GM19025 (cell line): Measurements from ENCODE around the gene UBE2K.
"Not testable (repeated sequence)": the region's sequence is repeated elsewhere in the genome, so short reads cannot be mapped to it uniquely, and the experiment has no call there.

Experiments
- ATAC-seq: cut with Tn5 transposase; IDR thresholded peaks from one replicate; pipeline ENCODE4 v1.9.1; 2021; ENCODE audit warnings: mild to moderate bottlenecking, low read depth, moderate library complexity; ENCODE audit not compliant: unreplicated experiment

The UBE2K gene

DNA sequence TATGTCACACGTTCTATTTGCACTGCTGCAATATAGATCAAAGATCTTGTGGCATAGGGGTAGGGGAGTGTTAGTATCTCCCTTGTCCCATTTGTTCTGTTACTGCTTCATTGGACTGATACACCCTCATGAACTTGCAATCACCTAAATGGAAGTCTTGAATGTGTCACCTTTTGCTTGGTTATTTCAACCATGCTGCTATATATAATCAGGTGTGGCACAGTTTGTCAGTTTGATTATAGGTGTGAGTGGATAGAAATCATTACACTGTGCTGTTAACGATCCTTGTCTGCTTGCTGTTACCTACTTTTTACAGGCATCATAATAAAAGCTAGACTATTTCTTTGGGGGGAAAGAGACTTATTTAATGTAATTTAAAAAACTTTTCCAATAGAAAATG, 84.1 kb downstream of the UBE2K start:
- ATAC-seq: not testable (repeated sequence)

DNA sequence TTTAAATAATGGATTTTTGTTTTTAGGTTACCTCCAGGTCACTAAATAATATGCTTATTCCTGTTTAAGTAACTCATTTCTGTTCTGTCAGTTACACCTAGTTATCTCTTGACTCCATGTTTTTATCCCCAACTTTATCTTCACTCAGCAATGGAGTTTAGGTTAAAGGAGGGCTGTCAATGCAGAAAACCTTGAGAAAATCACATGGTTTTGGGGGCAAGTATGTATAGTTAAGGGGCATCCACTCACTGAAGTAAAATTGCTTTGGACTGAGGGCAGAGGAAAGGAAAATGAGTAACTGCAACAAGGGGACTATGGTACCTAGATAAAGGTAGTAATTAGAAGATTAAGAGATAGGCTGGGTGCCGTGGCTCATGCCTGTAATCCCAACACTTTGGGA, 87.1 kb downstream of the UBE2K start:
- no peak for ATAC-seq

DNA sequence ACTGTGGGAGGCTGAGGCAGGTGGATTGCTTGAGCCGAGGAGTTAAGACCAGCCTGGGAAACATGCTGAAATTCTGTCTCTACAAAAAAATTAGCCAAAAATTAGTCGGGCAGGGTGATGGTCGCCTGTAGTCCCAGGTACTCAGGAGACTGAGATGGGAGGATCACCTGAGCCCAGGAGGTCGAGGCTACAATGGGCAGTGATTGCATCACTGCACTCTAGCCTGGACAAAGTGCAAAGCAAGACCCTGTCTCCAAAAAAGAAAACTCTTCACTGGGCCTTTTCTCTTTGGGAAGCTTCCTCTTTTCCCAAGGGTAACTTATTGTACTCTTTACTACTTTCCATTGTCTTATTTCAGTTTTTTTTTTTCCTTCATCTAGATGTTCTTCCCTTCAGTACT, 88.9 kb downstream of the UBE2K start:
- no peak for ATAC-seq

DNA sequence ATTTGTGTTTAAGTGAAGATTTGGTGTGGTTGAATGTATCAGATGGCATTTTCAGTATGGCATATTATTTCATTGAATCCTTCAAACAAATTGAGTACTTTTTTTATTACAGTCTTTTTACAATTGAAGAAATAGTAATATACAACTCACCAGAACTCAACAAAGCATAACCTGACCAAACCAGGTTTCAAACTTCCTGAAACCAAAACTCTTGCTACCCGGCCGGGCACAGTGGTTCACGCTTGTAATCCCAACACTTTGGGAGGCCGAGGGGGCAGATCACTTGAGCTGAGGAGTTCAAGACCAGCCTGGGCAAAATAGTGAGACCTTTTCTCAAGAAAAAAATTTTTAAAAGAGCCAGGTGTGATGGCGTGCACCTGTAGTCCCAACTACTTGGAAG, 94.2 kb downstream of the UBE2K start:
- no peak for ATAC-seq

DNA sequence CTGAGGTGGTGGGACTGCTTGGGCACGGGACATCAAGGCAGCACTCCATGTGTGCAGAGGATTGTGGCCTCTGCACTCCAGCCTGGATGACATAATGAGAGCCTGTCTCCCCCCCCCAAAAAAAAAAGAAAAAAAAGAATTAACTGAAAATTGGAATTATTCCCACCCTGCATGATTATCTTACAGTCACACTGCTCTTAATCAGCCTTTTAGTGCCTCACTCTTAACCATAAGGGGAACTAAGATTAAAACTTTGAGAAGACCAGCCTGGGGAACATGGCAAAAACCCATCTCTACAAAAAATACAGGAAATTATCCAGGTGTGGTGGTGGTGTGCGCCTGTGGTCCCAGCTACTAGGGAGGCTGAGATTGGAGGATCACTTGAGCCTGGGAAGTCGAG, 94.6 kb downstream of the UBE2K start:
- no peak for ATAC-seq

DNA sequence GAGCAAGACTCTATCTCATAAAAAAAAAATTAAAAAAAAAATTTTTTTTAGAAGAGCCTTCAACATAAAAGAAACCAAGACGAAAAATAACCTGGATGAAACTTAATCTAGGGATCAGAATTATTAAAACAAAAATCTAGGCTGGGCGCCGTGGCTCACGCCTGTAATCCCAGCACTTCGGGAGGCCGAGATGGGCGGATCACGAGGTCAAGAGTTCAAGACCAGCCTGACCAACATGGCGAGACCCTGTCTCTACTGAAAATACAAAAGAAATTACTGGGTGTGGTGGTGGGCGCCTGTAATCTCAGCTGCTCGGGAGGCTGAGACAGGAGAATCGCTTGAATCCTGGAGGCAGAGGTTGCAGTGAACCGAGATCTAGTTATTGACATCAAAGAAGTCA, 95.0 kb downstream of the UBE2K start:
- not testable (repeated sequence) for ATAC-seq

DNA sequence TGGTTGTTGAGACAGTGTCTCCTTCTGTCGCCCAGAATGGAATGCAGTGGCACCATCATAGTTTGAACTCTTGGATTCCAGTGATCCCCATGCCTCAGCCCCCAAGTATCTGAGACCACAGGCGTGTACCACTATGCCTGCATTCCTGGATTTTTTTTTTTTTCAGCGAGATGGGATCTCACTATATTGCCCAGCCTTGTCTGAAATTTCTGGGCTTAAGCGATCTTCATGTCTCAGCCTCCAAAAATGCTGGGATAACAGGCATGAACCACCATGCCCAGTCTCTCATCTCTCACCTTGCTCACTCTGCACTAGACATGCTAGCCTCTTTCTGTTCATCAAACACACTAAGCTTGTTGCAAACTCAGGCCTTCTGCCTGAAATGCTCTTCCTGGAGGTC, 104.1 kb downstream of the UBE2K start:
- ATAC-seq: no peak

DNA sequence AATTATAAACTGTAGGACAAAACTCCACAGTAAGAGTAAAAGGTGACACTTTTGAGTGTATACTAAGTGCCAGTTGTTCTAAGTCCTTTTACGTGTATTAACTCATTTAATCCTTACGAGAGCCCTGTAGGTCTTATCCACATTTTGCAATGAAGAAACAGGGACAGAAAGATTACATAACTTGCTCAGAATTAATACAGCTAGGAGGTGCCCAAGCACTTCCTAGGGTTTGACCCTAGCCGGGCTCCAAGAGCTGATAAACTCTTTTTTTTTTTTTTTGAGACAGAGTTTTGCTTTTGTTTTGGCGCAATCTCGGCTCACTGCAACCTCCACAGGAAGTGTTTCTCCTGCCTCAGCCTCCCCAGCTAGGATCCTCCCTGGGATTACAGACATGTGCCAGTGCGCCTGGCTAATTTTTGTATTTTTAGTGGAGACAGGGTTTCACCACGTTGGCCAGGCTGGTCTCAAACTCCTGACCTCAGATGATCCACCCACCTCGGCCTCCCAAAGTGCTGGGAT, 110.4 kb downstream of the UBE2K start:
- no peak for ATAC-seq

DNA sequence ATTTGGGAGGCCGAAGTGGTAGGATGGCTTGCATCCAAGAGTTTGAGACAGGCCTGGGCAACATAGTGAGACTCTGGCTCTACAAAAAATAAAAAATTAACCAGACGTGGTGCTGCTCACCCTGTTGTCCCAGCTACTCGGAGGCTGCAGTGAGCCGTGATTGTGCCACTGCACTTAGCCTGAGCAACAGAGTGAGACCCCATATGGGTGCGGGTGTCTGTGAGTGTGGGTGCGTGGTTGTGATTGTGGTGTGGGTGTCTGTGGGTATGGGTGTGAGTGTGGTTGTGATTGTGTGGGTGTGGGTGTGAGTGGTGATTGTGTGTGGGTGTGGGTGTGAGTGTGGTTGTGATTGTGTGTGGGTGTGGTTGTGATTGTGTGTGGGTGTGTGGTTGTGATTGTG, 114.6 kb downstream of the UBE2K start:
- ATAC-seq: no peak

DNA sequence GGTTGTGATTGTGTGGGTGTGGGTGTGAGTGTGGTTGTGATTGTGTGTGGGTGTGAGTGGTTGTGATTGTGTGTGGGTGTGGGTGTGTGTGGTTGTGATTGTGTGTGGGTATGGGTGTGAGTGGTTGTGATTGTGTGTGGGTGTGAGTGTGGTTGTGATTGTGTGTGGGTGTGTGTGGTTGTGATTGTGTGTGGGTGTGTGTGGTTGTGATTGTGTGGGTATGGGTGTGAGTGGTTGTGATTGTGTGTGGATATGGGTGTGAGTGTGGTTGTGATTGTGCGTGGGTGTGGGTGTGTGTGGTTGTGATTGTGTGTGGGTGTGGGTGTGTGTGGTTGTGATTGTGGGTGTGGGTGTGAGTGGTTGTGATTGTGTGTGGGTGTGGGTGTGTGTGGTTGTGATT, 115.1 kb downstream of the UBE2K start:
- ATAC-seq: not testable (repeated sequence)

DNA sequence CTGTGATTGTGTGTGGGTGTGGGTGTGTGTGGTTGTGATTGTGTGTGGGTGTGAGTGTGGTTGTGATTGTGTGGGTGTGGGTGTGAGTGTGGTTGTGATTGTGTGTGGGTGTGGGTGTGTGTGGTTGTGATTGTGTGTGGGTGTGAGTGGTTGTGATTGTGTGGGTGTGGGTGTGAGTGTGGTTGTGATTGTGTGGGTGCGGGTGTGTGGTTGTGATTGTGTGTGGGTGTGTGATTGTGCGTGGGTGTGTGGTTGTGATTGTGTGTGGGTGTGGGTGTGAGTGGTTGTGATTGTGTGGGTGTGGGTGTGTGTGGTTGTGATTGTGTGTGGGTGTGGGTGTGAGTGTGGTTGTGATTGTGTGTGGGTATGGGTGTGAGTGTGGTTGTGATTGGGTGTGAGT, 115.8 kb downstream of the UBE2K start:
- ATAC-seq: not testable (repeated sequence)

DNA sequence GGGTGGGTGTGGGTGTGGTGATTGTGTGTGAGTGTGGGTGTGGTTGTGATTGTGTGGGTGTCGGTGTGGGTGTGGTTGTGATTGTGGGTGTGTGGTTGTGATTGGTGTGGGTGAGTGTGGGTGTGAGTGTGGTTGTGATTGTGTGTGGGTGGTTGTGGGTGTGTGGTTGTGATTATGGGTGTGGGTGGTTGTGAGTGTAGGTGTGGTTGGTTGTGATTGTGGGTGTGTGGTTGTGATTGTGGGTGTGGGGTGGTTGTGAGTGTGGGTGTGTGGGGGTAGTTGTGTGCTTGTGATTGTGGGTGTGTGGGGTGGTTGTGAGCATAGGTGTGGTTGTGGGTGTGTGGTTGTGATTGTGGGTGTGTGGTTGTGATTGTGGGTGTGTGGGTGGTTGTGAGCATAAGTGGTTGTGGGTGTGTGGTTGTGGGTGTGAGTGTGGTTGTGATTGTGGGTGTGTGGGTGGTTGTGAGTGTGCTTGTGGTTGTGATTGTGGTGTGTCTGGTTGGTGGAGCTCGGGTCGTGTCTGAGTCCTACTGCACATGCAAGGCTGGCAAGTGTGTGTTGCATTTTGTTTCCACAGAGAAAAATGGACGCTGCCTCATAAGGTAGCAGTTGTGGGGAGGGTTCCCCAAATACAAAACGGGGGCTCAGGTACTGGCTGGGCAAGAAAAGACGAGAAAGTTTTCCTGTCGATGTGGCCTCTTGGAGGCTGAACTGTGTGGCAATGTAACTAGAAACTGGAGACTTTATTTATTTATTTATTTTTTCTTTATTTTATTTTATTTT, 116.7 kb downstream of the UBE2K start:
- ATAC-seq: no peak

DNA sequence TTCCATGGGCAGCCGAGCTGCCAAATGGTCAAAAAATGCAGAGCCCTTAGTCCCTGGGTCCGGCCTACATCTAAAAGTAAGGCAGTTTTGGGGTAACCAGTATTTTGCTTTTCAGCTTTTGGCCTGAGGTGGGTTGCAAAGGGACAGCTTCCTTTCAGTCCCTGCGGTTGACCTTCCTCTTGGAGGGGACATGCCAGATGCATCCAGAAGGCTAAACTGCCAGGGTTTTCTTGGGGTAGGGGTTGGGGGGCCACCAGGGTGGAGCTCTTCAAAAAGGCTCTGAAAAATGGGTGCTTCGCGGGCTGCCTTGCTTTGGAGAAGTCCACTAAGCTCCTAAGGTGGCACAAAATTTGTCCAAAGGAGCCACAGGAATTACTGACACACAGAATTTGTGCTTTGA, 120.7 kb downstream of the UBE2K start:
- ATAC-seq: no peak

DNA sequence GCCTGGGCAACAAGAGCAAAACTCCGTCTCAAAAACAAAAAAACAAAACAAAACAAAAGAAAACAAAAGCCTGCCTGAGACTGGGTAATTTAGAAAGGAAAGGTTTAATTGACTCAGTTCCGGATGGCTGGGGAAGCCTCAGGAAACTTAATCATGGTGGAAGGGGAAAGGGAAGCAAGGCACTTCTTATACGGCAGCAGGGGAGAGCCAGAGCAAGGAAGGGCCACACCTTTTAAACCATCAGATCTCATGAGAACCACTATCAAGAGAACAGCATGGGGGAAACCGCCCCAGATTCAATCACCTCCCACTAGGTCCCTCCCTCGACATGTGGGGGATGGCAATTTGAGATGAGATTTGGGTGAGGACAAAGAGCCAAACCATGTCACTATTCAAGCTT, 122.2 kb downstream of the UBE2K start:
- ATAC-seq: no peak

DNA sequence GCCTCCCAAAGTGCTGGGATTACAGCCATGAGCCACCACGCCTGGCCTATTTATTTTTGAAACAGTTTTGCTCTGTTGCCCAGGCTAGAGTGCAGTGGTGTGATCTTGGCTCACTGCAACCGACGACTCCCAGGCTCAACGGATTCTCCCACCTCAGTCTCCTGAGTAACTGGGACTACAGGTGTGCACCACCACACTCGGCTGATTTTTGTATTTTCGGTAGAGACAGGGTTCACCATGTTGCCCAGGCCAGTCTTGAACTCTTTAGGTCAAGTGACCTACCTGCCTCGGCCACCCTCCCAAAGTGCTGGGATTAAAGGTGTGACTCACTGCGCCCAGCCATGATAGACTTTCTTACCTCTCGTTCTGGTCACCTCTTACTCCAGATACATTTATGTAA, 124.0 kb downstream of the UBE2K start:
- no peak for ATAC-seq

DNA sequence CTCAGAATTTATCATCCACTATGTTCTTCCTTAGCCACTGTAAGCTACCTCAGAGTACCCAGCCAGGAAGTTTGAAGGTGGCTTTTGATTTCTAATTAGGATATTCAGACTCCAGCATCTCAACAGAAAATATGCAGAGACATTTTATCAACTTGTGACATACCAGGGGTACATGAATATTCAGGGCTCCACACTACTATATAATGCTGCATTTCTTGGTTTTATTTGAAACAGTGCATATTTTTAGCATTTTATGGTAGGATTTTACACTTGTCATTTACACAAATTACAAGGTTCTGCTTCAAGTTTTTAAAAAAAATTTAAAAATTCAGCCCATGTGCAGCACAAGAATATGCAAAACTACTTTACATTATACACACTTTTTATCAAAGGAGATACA, 124.7 kb downstream of the UBE2K start:
- ATAC-seq: no peak

DNA sequence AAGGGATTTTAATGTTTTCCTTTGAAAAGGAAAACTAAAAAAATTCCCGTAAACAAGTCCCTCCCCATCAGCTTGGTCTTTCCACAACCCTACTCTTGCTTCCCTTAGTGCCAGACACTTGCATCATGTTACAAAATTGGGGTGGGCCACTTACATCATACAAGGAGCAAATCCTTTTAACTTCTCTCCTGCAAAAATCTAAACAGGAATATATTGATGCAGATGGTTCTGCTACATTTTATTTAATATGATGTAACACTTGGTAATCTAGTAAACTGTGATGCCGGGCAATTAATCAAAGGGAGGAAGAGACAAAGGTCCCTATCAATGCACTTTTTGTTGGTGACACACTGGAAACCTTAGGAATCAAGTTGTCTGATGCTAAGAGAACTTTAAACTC, 125.3 kb downstream of the UBE2K start:
- no peak for ATAC-seq

DNA sequence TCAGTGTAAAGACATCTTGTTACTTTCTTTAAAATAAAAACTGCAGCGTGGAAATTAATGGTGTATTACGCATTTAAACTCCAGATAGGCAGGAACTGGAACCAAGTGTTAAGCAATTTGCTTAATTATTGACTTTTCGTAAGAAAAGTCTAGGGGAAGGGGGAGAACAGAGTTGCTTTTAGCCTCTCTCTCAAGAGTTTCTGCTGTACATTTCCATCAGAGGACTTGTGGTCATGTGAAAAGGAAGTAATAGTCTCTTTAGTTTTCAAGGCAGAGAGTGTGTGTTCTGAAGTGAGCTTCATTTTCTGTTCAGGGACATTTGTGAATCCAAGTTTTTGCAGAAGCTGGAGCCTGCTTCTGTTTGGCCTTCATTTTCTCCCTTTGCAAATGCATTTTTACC, 127.2 kb downstream of the UBE2K start:
- ATAC-seq: no peak

DNA sequence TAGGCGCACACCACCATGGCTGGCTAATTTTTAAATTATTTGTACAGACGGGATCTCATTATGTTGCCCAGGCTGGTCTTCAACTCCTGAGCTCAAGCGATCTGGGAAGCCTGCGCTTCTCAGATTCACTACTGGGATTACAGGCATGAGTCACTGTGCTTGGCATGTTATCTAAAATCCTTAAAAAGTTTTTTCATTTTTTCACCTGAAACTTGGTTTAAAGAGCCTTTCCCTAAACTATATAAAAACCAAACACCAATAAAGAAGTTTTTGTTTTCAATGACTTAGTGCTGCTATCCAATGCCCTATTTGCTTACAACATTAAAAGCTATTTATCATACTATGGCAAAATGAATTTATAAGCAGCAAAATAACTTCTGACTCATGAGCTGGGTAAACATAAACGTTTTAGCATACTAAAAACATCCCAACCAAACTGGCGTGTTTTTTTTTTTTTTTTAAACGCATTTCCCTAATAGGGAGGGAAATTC, 127.8 kb downstream of the UBE2K start:
- no peak for ATAC-seq
